ENCODE data around the gene TGFBR3L. TPM values are rescaled to one million over a fixed set of nuclear protein-coding genes. Genes with fewer than 3 reads are reported as not detected.

The TGFBR3L gene
- total and polyA plus RNA-seq, 2 of the 8 experiments (the other 6 are each of a cell fraction or from before 2014, with no cell fraction given), result 3.1 to 3.7 TPM

- TF ChIP-seq BCL11A (IDR thresholded peaks at IDR 0.05; ENCODE audit: low read depth in 2 of 2, low read length in 2 of 2) (no peak), SIN3A (conservative IDR thresholded peaks at IDR 0.05 in 1 of 2, IDR thresholded peaks at IDR 0.05 in 1 of 2; ENCODE audit: low read depth in 1 of 2, low read length in 2 of 2) (peak in 1 of 2 experiments; percentile 40; a peak in 1 of 4 replicates), GTF2F1 (IDR thresholded peaks at IDR 0.05; ENCODE audit: borderline replicate concordance, low read depth, low read length) (no peak), SP2 (IDR thresholded peaks at IDR 0.05; ENCODE audit: low read length) (no peak), CBX8 (IDR thresholded peaks at IDR 0.05; ENCODE audit: borderline replicate concordance, low read depth, low read length) (no peak), SP4 (IDR thresholded peaks at IDR 0.05; ENCODE audit: low read length) (no peak), E2F6 (IDR thresholded peaks at IDR 0.05) (no peak), USF2 (IDR thresholded peaks at IDR 0.05; ENCODE audit: low read length) (no peak), ATF3 (IDR thresholded peaks at IDR 0.05; ENCODE audit: insufficient read depth, low read depth, low read length) (no peak), POU5F1 (IDR thresholded peaks at IDR 0.05; ENCODE audit: low read depth, low read length) (no peak), CHD1 (IDR thresholded peaks at IDR 0.05; ENCODE audit: low read depth, low read length) (no peak), GABPA (IDR thresholded peaks at IDR 0.05; ENCODE audit: borderline replicate concordance, insufficient read depth, low read length) (no peak), RXRA (IDR thresholded peaks at IDR 0.05; ENCODE audit: insufficient read depth, low read depth, low read length) (no peak), RAD21 (IDR thresholded peaks at IDR 0.05 in 1 of 2, conservative IDR thresholded peaks at IDR 0.05 in 1 of 2; ENCODE audit: low read depth in 2 of 2, low read length in 2 of 2) (peak; percentile 54 to 74), CTBP2 (IDR thresholded peaks at IDR 0.05; ENCODE audit: borderline replicate concordance, insufficient read depth, insufficient read length, low read length) (no peak), FOSL1 (IDR thresholded peaks at IDR 0.05; ENCODE audit: insufficient read depth, low read depth, low read length) (no peak), RNF2 (IDR thresholded peaks at IDR 0.05; ENCODE audit: borderline replicate concordance, low read depth, low read length, missing control alignments, poor library complexity, severe bottlenecking) (no peak), TEAD4 (IDR thresholded peaks at IDR 0.05; ENCODE audit: low read depth, low read length) (no peak), EZH2 (IDR thresholded peaks at IDR 0.05; ENCODE audit: low read depth, low read length, severe bottlenecking) (peak; percentile 46), KDM5A (IDR thresholded peaks at IDR 0.05; ENCODE audit: low read length) (no peak)
Observed at GRCh38 chr19:7917267-7918061, 2.8 kb downstream of the TGFBR3L start (continued).

Data from H1 (cell line).